Epidermal melanocyte (primary cell): Measurements from ENCODE around the gene LMO2.

Experiments
- DNase-seq: peaks from one replicate; pipeline ENCODE4 v3.0.0; 2011; ENCODE audit warnings: low spot score; ENCODE audit not compliant: insufficient read length

LMO2 gene

GRCh38 chr11:33915526-33915925 lies 23.6 kb upstream of the LMO2 start:
- no peak for DNase-seq

- DNase-seq: no peak
Observed at GRCh38 chr11:33913991-33914390, 22.1 kb upstream of the LMO2 start.

DNA sequence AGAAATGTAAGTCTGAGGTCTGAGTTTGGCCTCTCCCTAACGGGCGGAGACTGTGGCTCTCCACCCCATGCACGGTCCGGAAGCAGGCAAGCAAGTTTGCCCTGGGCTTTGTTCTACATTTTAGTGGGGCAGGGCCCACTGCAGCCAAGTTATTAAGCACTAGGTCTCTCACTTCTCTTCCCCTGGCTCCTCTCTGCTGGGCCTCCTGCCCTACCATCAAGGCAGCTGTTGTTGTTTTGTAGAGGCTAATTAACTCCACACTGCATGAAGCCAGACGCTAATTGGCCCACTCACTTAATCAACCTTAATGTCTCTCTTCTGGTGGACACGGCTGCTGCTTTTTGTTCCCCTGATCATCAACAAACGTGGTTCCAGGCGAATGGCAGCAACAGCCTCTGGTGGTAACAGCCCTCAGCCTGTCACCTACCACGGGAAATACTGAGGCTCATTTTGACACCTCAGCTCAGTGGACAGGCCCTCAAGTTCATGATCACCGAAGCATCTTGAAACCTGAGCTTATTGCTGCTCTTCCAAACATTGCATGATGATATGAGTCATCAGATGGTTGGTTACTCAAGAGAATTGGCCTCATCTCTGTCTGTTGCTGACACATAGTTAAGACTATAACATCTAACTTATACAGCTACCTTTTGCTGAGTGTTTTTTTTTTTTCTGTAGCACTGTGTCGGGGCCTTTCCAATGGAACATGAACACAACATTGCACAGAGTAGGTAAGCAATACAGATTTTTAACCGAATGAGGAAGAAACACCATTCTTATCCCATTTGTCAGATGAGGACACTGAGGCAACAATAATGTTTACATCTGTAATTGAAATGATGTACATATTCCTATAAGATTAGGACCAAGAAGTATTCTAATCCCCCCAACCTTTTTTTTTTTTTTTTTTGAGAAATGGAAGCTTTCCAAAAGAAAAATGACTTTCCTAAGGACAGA lies 20.8 kb upstream of the LMO2 start:
- DNase-seq: no peak

DNA sequence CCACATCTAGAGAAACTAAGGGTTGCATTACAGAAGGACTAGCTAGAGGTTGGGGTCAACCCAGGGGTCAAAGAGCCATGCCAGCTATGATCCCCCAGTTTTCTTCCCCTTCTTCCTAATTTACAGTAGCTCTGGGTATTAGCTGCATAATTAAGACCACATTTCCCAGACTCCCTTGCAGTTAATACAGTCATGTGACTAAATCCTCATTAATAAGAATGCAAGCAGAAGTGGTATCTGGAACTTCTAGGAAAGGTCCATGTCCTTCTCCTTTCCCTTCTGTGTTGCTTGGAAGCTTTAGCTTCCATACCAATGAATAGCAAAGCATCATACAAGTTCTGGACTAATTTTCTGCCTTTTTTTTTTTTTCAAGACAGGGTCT lies 19.1 kb upstream of the LMO2 start:
- no peak for DNase-seq

DNA sequence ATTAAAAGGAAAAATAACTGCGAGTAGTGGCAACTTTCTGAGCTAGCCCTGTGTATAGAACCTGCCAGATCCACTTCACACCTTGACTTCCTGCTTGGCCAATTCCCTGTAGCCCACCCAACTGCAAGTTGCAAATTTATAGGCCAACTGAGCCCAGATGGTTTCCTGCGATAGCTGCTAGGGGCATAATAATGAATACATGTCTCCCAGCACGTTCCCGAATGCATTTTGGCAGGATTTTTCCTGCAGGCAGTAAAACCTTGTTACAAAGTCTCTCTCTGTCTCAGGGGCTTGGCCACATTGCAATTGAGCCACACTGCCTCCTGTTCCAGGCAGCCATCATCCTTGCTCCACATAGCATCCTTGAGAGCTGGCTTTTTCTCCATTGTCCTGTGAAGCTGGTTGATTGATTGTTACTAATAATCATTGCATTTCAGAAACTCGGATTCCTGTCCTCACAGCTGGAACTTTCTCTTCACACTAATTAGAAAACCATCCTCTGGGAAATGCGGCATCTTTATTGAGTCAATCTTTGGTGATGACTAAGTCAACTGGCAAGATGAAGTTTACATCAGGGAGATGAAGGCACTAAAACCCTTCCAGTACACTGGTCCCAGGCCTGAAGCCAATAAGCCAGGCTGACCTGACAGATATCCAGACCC lies 18.6 kb upstream of the LMO2 start:
- DNase-seq: no peak

GRCh38 chr11:33909552-33909951 lies 17.7 kb upstream of the LMO2 start:
- DNase-seq: no peak

GRCh38 chr11:33909150-33909549 lies 17.3 kb upstream of the LMO2 start:
- no peak for DNase-seq

DNA sequence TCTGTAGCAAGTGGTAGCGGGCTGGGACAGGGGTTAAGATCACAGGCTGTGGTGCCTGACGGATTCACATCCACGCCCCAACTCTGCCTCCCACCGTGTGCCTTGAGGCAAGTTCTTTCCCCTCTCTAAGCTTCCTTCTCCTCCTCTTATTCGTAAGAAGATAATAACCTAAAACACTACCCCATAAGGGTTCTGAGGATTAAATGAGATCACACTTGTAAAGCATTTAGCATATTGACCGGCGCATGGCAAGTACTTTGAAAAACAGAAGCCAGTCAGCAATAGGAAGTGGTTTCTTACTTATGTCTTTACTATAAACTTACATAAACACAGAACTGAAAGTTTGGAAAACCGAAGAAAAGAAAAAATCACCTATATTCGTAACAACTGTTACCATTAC lies 15.5 kb upstream of the LMO2 start:
- DNase-seq: no peak

DNA sequence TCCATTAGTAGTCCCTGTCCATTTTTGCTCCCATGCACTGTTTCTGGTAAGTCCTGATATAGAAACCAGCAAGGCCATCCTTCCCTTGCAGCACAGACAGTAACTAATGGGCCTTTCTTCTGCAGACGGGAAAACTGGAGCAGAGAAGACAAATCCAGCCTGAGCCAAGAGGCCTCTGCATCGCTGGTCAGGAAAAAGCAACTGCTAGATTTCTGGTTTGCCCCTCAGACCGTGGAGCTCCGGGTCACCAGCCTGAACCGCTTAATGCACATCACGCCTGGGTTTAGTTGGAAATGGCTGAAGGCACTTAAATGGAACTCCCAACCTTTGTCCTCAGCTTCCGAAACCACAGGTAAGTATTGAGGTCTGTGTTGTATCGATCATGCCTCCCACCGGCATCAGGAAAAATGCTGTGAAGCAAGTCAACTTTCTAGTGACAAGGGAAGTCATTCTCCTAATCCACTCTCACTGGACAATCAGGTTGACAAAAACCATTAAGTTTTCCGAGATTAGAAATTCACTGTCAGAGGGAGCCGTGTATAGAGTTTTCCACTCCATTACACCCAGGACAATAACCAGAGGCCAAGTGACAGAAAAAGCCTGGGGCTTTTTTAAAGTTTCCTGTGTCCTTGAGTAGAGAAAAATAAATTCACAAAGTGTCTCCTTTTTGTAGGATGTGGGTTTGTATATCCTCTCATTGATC lies 14.8 kb upstream of the LMO2 start:
- DNase-seq: no peak

GRCh38 chr11:33904102-33904501 lies 12.2 kb upstream of the LMO2 start:
- DNase-seq: no peak

GRCh38 chr11:33900159-33900840 lies 8.4 kb upstream of the LMO2 start:
- DNase-seq: no peak

DNA sequence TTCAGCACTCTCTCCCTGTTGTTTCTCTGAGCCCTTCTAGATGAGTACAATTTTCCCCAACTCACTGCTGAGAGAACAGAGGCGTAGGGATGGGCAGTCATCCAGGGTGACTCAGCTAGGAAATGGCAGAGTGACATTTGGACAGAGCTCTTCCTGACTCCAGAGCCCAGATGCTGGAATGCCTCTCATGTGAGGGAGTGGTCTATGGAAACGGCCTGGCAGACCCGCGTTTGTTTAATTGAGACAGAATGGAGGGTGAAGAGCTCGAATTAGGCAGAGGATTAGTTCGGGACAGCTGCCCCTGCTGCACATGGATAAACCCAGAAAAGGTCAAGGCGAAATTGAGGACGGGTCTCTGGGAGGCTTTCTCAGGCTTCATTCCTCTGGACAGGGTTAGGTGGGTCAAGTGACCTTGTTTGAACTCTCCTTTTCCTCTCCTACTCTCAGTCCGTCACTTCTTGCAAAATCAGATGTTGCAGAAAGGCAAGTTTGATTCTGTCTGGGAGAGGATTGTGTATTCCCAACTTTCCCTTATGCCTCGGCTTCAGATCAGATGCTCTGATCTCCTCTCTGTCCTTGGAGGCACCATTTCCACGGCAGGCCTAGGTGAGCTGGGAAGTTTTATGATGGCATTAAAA lies 7.6 kb upstream of the LMO2 start:
- peak; percentile 62 for DNase-seq

- no peak for DNase-seq
Observed at GRCh38 chr11:33898957-33899356, 7.1 kb upstream of the LMO2 start.

DNA sequence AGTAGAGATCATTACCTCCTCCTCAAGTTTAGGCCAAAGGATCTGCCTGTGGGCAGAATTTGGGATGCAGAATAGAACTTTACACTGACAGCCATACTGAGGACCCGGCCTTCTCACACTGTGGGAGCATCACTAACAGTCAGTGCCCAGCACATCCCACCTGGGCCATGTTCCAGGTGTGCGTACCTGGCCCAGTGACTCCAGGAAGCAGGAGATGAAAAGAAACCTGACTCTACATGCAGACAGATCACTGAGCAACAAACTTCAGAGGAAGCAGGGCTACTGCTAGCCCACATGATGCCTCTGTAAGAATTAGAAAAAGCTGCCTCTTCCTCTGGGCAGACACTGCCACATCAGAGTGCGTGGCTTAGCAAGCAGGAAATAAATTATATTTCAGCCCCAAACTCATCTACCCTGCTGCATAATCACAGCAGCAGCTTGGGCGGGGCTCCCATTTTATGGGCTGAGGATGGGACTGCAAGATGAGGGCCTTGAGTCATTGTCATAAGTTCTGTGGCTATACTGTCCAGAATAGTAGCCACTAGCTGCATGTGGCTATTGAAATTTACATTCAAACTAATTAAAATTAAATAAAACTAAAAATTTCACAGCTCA lies 6.0 kb upstream of the LMO2 start:
- no peak for DNase-seq

DNA sequence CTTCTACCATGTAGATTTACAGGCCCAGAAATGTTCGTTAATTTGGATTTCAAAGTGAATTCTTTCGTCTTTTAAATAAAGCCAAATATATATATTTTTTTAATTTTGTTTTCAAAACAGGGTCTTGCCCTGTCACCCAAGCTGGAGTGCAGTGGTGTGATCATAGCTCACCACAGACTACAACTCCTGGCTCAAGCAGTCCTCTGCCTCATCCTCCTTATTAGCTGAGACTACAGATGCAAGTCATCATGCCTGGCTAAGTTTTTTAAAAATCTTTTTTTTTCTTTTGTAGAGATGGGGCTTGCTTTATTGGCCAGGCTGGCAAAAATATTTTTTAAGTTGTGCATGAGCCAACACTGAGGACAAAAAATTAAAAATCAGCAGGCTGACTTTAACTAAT lies 5.0 kb upstream of the LMO2 start:
- DNase-seq: no peak

- DNase-seq: no peak
Observed at GRCh38 chr11:33895752-33896137, 3.9 kb upstream of the LMO2 start.

GRCh38 chr11:33894398-33894746 lies 2.5 kb upstream of the LMO2 start:
- DNase-seq: no peak

DNA sequence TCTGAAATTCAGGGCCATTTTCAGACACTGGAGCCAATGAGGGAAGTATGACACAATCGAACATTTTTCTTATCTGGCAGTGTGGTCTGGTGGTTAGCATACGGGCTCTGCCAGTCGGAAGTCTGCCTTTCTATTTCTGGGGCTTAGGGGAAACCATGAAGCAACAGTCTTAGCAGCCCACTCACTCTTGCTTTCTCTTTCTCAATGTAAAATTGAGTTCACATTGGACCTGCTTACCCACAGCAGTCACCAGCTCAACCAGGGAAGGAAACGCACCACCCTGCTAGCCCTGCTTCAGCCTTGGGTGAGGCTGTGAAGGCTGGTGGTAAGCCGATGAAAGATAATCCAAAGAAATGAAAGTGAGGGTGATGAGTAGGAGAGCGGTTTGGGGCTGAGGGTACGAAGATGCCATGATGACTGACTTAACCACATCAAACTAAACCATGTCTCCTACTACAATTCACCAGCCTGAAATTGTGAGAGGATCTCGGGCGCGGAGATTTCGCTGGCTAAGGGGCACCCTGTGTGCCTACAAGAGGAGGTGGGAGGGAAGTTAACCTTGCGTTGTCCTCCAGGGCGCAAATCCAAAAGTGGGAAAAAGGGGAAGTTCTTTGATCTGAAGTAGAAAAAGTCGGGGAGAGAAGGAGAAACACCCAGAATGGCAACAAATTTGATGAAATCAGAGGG lies 2.0 kb upstream of the LMO2 start:
- no peak for DNase-seq

DNA sequence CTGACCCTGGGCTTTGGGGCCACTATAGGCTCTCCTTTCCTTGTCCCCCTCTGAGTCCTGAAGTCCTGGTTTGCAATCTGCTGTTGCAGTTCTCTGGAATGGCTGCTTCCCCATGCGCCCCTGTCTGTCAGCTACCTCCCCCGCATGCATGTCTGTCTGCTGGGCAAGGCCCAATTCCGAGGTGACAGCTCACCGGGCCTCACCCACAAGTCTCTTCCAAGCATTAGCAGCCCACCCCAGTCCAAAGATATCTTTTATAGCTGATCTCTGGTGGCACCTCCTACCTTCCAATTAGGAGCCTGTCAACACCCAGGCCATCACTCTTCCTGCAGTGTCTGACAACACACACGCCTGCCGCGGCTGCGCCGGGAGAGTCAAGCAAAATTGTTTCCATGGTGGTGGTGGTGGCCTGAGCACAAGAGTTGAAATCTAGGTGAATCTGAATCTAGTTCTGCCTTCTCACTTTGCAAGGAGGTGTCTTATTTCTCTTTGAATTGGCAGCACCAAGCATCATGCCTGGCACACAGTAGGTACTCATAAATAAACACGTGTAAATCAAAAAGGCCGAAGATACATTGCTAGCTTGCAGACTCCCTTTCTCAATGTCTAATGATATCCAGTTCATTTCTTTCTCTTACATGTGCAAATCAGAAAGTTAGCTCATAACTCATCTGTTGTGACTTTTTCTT lies 1.2 kb upstream of the LMO2 start:
- no peak for DNase-seq
